Left ventricle myocardium superior (tissue), 1 donor: ENCODE data around the gene ATP5F1A. TPM values are rescaled to one million over a fixed set of nuclear protein-coding genes. Genes with fewer than 3 reads are reported as not detected.
"Not testable (repeated sequence)": the region's sequence is repeated elsewhere in the genome, so short reads cannot be mapped to it uniquely, and the experiment has no call there.

Experiments
- ATAC-seq: fragments of 200-7000 bp; cut with Tn5 transposase; one replicate; pipeline ENCODE4 v1.9.1; 2020; ENCODE audit warnings: mild to moderate bottlenecking, moderate library complexity
- DNase-seq: peaks from one replicate; pipeline ENCODE4 v3.0.0-alpha.2; 2020
- intact Hi-C: fragments of 100-400 bp; cut with micrococcal nuclease; formaldehyde crosslinking; loops from one replicate; pipeline ENCODE4 v1.11.0; 2022
- total RNA-seq: library from RNA; stranded (reverse); fragmentation: NEBNext Ultra II Directional; extraction: Animal tissue kit (Norgen Biotek cat#: 25700); gene quantifications from one replicate; pipeline ENCODE4 v1.2.1, GENCODE V29; 2021
- donor health status: DM: no; HTN: yes; CAD: no; lungs with severe emphysema.

The ATP5F1A gene
- total RNA-seq, 1 donor from 2014 or later = 1,799 TPM

DNA sequence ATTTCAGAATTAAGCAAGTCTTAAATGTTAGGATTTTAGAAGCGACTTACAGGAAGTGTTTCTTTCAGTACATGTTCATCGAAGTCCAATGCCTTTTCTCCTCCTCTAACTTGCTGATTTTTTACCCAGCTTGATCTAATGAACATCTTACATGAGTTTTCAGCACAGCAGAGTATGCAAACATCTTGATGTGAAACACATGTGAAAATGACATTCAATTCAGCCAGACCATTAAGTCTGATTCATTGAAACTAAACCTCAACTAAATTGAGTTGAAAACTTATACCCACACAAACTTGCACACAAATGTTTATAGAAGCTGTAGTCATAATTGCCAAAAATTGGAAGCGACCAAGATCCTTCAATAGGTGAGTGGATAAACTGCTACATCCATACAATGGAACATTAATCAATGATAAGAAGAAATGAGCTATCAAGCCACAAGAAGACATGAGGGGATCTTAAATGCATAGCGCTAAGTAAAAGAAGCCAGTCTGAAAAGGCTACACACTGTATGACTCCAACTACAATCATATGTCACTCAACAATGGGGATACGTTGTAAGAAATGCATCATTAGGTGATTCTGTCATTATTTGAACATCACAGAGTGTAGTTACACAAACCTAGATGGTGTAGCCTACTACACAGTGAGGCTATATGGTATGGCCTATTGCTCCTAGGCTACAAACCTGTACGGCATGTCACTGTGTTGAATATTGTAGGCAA is 44.6 kb downstream of the ATP5F1A start:
- DNase-seq (no peak), ATAC-seq (no peak)
- intact Hi-C loops = no loop called here

DNA sequence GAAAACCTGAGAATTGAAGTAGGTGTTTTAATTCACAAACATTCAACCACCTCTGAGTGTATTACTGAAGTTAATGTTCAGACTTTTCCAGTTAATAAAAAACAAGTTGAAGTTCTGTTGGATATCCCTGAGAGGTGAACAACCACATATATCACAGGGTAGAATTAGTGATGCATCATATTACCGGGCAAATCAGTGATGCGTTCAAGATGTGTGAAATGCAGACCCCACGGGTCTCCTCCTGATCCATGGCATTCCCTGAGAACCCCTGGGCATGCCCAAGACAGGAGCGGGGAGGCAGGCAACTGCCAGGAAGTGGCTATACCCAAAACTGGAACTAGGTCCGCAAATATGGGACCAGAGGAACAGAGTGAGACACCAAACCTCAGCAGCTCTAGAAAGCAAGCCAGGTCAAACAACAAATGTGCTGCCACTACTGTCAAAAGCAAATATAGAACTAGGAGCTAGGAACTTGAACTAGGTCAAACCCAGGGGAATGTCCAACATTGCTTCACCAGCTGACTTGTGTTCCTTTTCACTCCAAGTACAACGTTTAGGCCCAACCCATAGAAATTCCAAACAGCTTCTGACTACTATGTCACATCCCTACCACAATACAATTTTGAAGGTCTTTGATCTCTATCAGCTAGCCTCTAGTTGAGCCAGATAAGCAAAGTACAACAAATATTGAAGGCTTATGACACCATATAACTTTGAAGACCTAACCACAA is 46.2 kb downstream of the ATP5F1A start:
- intact Hi-C loops = no loop called here
- DNase-seq (no peak), ATAC-seq (no peak)

DNA sequence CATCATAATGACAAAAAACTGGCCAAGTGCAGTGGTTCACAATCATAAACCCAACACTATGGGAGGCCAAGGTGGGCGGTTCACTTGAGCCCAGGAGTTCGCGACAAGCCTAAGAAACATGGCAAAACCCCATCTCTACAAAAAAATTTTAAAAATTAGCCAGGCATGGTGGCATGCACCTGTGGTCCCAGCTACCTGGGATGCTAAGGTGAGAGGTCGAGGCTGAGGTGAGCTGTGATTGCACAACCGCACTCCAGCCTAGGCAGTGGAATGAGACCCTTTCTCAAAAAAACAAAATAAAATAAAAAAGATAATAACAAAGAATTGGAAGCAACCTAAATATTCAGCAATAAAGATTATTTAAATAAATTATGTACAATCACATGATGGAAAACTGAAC is 47.8 kb downstream of the ATP5F1A start:
- intact Hi-C loops = no loop called here
- DNase-seq = no peak
- no peak for ATAC-seq

DNA sequence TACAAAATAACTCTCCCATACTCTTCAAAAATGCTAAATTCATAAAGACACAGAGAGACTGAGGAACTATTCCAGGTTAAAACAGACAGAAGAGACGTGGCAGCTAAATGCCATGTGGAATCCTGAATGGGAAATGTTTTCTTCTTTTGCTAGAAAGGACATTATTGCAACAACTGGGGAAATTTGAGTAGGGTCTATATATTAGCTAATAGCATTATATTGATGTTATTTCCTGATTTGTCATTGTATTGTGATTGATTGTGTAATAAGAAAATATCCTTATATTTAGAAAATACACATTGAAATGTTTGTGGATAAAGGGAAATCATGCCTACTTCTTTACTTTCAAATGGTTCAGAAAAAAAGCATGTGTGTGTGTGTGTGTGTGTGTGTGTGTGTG is 49.5 kb downstream of the ATP5F1A start:
- intact Hi-C loops = no loop called here
- ATAC-seq = no peak
- DNase-seq = no peak

DNA sequence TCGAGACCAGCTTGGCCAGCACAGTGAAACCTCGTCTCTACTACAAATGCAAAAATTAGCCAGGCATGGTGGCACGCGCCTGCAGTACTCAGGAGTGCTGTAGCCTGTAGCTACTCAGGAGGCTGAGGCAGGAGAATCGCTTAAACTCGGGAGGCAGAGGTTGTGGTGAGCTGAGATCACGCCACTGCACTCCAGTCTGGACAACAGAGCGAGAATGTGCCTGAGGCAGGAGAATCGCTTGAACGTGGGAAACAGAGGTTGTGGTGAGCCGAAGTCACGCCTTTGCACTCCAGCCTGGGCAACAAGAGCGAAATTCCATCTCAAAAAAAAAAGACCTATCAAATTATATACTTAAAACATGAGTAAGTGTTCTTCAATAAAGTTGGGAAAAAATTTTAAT is 50.7 kb downstream of the ATP5F1A start:
- ATAC-seq, DNase-seq, intact Hi-C loops: not testable (repeated sequence)

DNA sequence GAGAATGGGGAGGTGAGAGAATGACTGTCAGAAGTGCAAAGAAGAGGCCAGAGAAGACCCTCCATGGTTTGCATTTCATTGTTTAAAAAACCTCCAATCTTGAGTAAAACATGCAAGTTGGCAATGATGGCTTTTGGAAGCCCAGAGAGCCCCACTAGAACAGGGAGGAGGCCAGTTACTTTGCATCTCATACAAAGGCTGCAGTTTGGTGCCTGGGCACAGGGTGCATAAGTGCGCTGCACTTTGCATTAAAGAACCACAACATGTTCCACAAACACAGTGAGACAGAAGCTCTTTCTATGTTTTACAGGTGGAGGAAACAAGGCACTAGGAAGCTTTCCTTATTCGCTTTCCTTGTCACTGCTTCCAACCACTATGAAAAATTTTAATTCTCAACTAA is 51.4 kb downstream of the ATP5F1A start:
- DNase-seq = no peak
- intact Hi-C loops = no loop called here
- no peak for ATAC-seq

DNA sequence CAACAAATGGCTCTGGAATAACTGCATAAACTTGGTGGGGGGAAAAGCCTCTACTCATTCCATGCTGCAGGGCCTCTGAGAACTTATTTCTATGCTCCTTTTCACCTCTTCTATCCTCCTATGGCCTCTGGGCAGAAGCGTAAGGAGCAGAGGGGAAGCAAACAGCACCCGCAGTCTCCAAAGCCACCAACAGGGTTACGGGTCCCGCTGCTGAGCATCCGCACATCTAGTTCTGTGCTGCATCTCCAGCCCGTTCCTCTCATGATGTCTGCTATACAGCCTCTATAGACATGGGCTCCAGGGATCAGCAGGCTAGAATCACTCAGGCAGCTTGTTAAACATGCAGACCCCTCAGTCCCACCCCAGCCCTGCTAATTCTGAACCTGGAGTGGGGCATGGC is 52.0 kb downstream of the ATP5F1A start:
- ATAC-seq (no peak), DNase-seq (no peak)
- intact Hi-C loops = no loop called here

DNA sequence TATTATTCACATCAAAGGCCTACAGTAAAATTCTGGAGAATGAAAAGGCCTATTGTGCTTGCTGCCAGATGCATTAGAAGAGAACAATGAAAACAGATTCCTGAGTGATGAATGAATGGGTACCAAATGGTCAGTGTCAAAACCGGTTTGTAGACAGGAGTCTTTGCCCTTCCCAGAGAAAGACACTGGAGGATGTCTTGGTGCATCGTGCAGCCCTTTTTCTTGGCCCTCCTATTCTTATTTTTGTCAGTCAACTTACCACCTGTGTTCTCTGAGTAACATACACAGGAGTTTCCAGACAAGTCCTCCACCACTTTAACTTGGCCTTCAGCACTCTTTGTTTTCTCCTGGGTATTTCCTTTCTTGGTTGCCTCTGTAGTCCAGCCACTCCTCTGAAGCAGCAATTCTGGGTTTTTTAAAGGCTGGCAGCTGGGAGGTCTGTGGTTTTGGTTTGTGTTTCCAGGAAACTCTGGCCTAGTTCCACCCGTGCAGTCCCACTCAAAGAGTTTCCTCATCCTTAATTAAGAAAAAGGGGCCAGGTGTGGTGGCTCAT is 55.4 kb downstream of the ATP5F1A start:
- DNase-seq = no peak
- peak; percentile 51 for ATAC-seq
- intact Hi-C loops = no loop called here

DNA sequence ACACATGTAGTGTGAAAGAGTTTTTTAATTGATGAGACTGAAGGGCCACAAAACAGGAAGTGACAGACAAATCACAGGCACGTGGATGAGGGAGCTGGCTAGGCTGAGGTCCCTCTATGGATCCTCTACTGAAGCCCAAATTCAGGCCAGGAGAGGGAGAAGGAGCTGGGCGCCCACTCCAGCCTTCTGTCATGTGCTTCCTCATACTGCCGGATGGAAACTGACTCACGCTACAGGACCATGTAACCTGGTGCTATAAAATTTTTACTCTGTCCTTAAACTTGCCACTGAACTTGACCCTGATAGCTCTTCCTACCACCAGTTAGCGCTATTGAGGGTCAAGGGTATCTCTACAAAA is 57.4 kb downstream of the ATP5F1A start:
- ATAC-seq (no peak), DNase-seq (no peak)
- intact Hi-C loops = no loop called here

DNA sequence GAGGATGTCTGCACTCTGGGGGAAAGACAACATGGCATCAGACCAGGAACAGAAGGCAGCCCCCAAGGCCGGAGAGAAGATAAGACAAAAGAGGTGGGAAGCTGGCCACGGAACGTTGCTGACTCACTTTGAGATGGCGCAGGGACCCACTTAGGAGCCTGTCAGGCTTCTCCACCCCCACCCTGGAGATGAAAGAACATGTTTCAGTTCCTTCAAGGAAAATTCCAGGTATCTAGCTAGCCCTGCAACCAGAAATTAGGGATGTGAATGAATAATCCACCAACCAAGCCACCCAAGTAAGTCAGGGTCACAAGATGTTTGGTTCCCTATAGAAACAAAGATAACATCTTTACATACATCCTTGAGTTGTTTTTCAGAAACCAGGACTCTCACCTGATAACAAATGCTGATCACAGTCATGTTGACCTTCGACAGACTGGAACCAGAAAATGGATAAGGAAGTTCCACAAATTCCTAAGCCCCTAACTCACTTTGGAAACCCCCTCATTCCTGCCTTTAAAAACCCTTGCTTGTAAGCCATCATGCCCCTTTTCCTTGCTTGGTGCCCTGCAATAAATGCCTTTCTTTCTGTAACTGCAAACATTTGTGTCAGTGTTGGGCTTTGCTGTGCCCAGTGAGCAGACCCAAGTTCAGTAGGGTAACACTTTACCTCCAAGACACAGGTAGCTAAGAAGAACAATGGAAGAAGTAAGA is 57.9 kb downstream of the ATP5F1A start:
- intact Hi-C loops = no loop called here
- no peak for DNase-seq
- ATAC-seq = no peak

DNA sequence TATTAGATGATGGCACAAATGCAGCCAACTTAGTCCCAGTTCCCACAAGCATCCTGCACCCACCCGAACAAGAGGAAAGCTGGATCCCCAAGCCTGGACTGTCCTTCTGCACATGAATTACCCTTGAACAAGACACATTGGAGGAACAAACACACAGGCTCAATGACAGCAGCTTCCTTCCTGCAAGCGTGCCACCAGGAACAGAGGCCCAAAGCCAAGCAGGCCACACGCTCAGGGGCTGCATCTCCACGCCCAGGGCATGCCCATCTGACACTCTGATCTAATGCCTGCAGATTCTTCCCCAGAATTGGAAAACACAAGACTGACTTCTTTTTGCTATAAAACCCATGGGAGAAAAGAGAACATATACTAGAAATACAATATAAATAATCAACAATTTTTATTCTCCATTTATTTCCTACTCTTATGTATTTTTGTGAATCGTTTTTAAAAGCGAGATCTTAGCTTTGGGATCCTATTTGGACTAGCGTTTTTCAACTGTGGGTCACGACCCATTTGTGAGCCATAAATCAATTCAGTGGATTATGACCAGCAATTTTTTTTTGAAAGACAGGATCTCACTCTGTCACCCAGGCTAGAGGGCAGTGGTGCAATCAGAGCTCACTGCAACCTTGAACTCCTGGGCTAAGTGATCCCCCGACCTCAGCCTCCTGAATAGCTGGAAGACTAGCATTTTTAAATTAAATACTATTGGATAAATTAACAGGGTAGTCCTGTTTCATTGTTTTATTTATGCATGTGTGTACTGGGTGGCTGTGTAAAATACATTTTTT is 60.4 kb downstream of the ATP5F1A start:
- ATAC-seq = peak; percentile 21
- intact Hi-C loops = no loop called here

DNA sequence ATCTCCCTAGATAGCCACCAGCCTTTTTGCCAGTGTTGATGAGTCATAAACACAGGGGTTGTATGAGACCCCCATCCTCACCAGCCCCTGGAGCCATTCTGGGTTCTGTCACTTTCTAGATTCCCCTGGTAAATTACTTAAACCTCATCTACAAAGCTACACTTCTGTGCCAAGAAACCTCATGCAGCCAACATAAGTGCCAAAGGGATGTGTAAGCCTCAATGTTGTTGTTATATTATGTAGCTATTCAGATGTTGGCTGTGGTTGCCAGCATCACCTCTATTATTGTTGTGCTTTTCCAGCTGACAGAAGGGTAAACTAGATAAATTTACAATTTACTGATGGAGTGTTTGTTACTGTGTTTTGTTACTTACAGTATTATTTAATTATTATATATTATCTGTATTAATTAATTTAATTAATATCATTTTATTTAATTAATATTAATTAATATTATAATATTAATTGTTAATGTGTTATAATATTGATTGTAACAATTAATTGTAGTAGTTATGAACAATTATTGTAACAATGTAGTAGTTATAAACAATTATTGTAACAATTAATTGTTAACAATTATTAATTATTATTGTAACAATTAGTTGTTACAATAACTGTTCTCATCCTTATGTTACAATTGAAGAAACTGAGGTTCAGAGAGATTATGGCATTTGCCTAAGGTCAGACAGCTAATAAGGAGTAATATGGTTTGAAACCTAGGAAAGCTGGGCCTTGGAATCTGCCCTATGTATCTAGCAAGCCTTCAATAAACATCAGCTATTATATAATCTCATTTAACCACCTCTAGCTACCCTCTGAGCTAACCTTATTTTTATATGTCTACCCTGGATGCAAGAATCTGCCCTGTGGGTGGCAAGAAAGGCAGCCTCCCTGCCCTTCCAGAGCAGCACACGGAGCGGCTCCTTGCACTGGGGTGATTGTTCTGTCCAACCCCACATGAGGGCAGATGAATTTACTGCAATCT is 62.1 kb downstream of the ATP5F1A start:
- intact Hi-C loops = no loop called here
- no peak for ATAC-seq
- no peak for DNase-seq

More for the DNA sequence above, 60.4 kb downstream of the ATP5F1A start:
- DNase-seq = no peak

DNA sequence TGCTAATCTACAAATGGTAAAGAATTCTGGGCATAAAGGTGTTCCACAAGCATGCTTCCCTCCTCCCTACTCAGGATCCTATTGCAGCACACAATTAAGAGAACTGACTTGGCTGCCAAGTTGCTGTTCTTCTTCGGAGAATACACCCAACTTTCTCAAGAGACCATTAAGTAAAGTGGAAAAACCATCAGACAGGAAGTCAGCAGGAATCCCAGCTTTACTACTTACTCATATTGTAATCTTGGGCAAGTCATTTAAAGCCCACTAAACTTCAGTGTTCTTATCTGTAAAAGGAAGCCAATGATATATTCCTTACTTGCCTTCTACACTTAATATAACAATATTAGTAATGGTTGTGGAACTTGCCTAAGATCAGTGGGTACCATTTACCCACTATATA is 63.9 kb downstream of the ATP5F1A start:
- DNase-seq (no peak), ATAC-seq (no peak)
- intact Hi-C loops = no loop called here

DNA sequence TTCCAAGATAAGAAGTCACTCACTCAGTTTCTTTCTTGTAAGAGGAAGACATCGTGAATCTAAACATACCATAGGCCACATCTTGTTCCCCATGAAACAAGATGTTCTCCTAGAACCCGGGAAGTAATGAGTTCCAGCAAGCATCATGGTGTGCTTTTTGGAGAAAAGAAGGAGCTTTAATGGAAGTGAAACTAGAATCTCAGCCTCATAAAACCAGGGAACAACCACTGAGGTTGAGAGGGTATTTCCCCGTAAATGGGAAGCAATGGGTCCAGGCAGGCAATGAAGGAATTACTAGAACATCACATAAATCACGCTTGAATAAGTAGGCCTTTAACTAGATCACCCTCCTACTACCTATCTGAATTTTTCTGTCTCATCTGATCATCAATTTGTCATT is 66.4 kb downstream of the ATP5F1A start:
- intact Hi-C loops = no loop called here
- no peak for ATAC-seq
- DNase-seq = no peak
